Right atrium auricular region (tissue), 2 donors: ENCODE data around the gene KHDRBS2. TPM values are rescaled to one million over a fixed set of nuclear protein-coding genes. Genes with fewer than 3 reads are reported as not detected.

Experiments
- DNase-seq: peaks from one replicate; pipeline ENCODE4 v3.0.0-alpha.2; 2019; ENCODE audit warnings: low spot score
- H3K27ac ChIP-seq, 2 donors: fragments of 200-600 bp; sonication (generic); 1 replicate in 1 of 2; 2 replicates in 1 of 2; pipeline ENCODE4 v1.5.1; 2016 to 2019
- H3K27me3 ChIP-seq, 2 donors: fragments of 200-600 bp; sonication (generic); one replicate each; pipeline versions ENCODE4 v1.5.1 to v1.6.0; 2017 to 2019
- H3K36me3 ChIP-seq: fragments of 200-600 bp; sonication (generic); one replicate; pipeline ENCODE4 v1.5.1; 2016
- H3K4me1 ChIP-seq, 2 donors: fragments of 200-600 bp; sonication (generic); one replicate each; pipeline versions ENCODE4 v1.5.1 to v1.6.0; 2017 to 2019
- H3K4me3 ChIP-seq, 2 donors: fragments of 200-600 bp; sonication (generic); 1 replicate in 1 of 2; 2 replicates in 1 of 2; pipeline ENCODE4 v1.5.1; 2017 to 2019; ENCODE audit warnings: mild to moderate bottlenecking in 1 of 2, moderate library complexity in 1 of 2
- H3K9me3 ChIP-seq, 2 donors: fragments of 200-600 bp; sonication (generic); one replicate each; pipeline ENCODE4 v1.5.1; 2019
- total RNA-seq, 2 donors: library from RNA; depleted of rRNA; stranded (reverse); fragments of >200 nt; gene quantifications; one replicate each; pipeline ENCODE4 v1.1.0, GENCODE V29; 2016
- TF ChIP-seq, protein P1 (sequence below), 2 donors: fragments of 200-600 bp; sonication (generic); IDR thresholded peaks; one replicate each; pipeline ENCODE4 v1.5.1; 2019; ENCODE audit warnings: antibody characterized with exemption in 2 of 2

KHDRBS2 gene
- total RNA-seq, 2 donors from 2014 or later = not detected

DNA sequence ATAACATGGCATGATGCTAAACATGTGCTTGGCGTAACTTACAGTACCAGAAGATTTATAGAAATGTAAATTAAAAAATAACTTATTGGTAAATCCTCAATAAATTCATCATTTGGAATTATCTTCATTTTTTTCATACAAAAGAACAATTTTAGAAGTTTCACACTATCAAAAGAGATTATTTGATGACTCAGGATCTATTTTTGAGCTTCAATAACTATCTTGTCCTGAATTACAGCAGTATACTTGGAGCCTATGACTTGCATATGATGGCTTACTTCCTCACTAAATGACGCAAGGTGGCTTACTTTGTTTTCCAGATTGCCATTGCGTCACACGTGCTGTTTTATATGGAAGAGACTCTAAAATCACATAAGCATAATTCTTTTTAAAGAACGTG lies 49.2 kb downstream of the KHDRBS2 start:
- no peak overlapping the region for H3K4me3 ChIP-seq
- H3K9me3 ChIP-seq = no peaks in the 10 kb centered on the region
- no peak for DNase-seq
- no peaks in the 10 kb centered on the region for H3K27me3 ChIP-seq
- no peaks in the 10 kb centered on the region for H3K4me1 ChIP-seq
- TF ChIP-seq, protein P1, sequence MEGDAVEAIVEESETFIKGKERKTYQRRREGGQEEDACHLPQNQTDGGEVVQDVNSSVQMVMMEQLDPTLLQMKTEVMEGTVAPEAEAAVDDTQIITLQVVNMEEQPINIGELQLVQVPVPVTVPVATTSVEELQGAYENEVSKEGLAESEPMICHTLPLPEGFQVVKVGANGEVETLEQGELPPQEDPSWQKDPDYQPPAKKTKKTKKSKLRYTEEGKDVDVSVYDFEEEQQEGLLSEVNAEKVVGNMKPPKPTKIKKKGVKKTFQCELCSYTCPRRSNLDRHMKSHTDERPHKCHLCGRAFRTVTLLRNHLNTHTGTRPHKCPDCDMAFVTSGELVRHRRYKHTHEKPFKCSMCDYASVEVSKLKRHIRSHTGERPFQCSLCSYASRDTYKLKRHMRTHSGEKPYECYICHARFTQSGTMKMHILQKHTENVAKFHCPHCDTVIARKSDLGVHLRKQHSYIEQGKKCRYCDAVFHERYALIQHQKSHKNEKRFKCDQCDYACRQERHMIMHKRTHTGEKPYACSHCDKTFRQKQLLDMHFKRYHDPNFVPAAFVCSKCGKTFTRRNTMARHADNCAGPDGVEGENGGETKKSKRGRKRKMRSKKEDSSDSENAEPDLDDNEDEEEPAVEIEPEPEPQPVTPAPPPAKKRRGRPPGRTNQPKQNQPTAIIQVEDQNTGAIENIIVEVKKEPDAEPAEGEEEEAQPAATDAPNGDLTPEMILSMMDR (IDR thresholded peaks at IDR 0.05) = no peak
- H3K27ac ChIP-seq = no peak overlapping the region
- no peaks in the 10 kb centered on the region for H3K36me3 ChIP-seq

DNA sequence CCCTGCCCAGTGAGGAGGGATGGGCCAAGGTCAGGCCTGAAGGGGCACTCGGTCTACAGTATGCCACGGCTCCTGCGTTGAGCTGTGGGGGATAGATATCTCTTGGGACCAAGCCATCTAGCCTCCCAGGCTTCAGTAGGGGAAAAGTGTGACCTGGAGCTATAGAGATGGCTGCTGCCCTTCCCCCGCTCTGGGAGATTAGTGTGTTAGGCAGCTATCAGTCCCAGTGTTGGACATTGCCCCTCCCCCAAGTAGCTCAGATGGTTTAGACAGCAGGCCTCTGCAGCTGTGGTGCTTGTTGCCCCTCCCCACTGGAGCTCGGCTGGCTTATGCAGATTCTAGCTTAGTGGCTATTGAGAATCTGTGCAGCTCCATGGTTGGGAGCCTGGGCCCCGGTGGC lies 56.8 kb downstream of the KHDRBS2 start:
- TF ChIP-seq, protein P1 (IDR thresholded peaks at IDR 0.05) = no peak
- H3K9me3 ChIP-seq = no peaks in the 10 kb centered on the region

DNA sequence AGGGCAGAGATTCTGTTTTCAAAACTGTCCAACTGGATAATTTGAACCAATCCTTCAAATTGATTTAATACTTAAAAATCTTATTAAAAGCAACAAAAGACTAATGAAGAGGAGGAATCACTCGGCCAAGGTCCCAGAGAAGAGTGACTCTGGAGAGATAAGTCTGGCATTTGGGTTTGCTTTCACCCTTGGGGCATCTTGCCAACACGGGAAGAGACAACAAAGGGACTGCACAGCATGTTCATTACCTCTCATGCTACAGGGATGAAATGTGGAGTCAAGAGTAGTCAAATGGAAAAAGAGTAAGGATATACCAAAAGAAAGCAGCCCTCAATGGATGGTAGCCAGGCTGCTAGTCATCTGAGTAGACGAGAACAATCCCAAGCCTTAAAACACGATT lies 68.2 kb downstream of the KHDRBS2 start:
- no peaks in the 10 kb centered on the region for H3K9me3 ChIP-seq
- no peak overlapping the region for H3K27ac ChIP-seq
- no peak overlapping the region for H3K4me3 ChIP-seq
- no peaks in the 10 kb centered on the region for H3K4me1 ChIP-seq
- DNase-seq = no peak
- TF ChIP-seq, protein P1 (IDR thresholded peaks at IDR 0.05) = no peak
- H3K27me3 ChIP-seq = no peaks in the 10 kb centered on the region
- no peaks in the 10 kb centered on the region for H3K36me3 ChIP-seq

More for the DNA sequence above, 56.8 kb downstream of the KHDRBS2 start:
- Histone ChIP-seq H3K27ac (no peak overlapping the region), H3K27me3 (no peaks in the 10 kb centered on the region), H3K36me3 (no peaks in the 10 kb centered on the region), H3K4me1 (no peaks in the 10 kb centered on the region), H3K4me3 (no peak overlapping the region)
- no peak for DNase-seq

DNA sequence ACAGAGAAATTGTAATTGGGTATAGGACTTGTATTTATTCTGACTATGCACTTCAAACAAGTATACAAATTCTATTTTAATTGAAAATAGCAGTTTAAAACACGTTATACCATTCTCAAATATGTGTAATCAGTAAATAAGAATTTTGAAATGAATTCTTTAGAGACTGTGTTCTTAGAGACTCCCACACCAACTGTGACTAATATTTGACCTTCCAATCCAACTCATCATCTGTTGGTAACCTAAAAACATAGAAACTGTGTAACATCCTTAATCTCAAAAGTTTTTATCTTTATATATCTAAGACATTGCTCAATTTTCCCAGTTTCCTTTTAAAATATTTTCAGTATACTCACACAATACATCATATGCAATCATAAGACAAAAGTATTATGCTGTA lies 83.9 kb downstream of the KHDRBS2 start:
- TF ChIP-seq, protein P1 (IDR thresholded peaks at IDR 0.05) = no peak
- Histone ChIP-seq H3K27me3 (no peaks in the 10 kb centered on the region), H3K36me3 (no peaks in the 10 kb centered on the region), H3K27ac (no peak overlapping the region), H3K9me3 (no peaks in the 10 kb centered on the region), H3K4me1 (no peaks in the 10 kb centered on the region), H3K4me3 (no peak overlapping the region)
- no peak for DNase-seq

DNA sequence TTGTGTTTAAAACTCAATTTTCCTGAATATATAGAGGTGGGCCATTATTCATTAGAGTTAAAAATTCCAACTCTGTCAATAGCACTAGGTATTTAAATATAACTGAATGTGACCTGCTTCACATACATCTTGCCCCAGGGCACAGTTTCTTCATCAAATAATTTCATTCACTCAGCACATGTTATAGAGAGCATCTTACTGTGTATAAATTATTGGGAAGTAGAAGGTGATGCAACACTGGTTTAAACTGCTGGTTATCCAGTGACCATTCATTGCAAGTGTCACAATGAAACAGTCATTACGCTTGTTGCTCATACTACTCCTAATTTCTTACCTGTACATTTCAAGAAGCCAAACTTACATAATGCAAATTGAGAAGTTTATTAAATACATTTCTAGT lies 93.4 kb downstream of the KHDRBS2 start:
- TF ChIP-seq, protein P1 (IDR thresholded peaks at IDR 0.05) = no peak
- DNase-seq = no peak
- no peaks in the 10 kb centered on the region for H3K36me3 ChIP-seq
- no peaks in the 10 kb centered on the region for H3K4me1 ChIP-seq
- H3K4me3 ChIP-seq = no peak overlapping the region
- no peaks in the 10 kb centered on the region for H3K27me3 ChIP-seq
- H3K9me3 ChIP-seq = peaks cover 0 to 4% of the 10 kb centered on the region in 2 donors
- no peak overlapping the region for H3K27ac ChIP-seq

DNA sequence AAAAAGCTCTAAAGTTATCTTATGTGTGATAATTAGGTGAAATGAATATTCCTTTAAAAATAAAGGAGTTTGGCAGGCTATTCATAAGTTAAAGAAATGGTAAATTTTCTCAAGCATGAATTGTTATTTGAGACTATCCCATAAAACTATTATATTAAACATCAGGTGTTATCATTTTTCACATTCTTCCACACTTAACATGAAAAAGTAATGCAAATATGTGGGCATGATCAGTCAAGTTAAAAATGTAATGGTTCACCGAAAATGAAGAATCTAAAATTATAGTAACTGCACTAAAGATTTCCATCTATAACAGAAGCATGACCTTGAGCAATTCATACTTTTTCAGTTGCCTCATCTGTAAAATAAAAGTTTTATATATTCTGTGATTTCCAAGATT lies 110.8 kb downstream of the KHDRBS2 start:
- no peak for DNase-seq
- H3K4me3 ChIP-seq = no peak overlapping the region
- no peaks in the 10 kb centered on the region for H3K9me3 ChIP-seq
- H3K4me1 ChIP-seq = no peaks in the 10 kb centered on the region
- H3K27me3 ChIP-seq = no peaks in the 10 kb centered on the region
- no peak overlapping the region for H3K27ac ChIP-seq
- H3K36me3 ChIP-seq = no peaks in the 10 kb centered on the region
- TF ChIP-seq, protein P1 (IDR thresholded peaks at IDR 0.05) = no peak
